A673 (cell line): Measurements from ENCODE around the gene CLDN7. TPM values are rescaled to one million over a fixed set of nuclear protein-coding genes. Genes with fewer than 3 reads are reported as not detected.

Experiments
- Bru-seq: library from RNA; stranded (reverse); fragments of 400-500 nt; gene quantifications from one replicate; lab custom pipeline; 2021; lab: Mats Ljungman, UMichigan
- BruChase-seq, 2 experiments: library from RNA; stranded (reverse); fragments of 400-500 nt; gene quantifications; one replicate each; lab custom pipeline; 2021; lab: Mats Ljungman, UMichigan
- BruUV-seq: library from RNA; stranded (reverse); fragments of 400-500 nt; replicated peaks from 2 replicates; lab custom pipeline; 2021; lab: Mats Ljungman, UMichigan
- CTCF ChIA-PET: fragments of 300-600 bp; sonication (Branson Sonifier 250); formaldehyde crosslinking; loops from one replicate; lab custom pipeline; 2022; ENCODE audit warnings: antibody characterized with exemption; lab: Charles Lee
- POLR2A ChIA-PET: fragments of 300-600 bp; sonication (Branson Sonifier 250); formaldehyde crosslinking; loops from one replicate; lab custom pipeline; 2022; ENCODE audit warnings: antibody characterized with exemption; ENCODE audit not compliant: low non-redundant PET; lab: Charles Lee
- DNase-seq: peaks from one replicate; pipeline ENCODE4 v3.0.0-alpha.2; 2015; ENCODE audit warnings: low spot score
- H3K27ac ChIP-seq: fragments of 200-600 bp; sonication (generic); 2 replicates; pipeline ENCODE4 v1.5.1; 2016; ENCODE audit warnings: mixed run types, low read depth, mild to moderate bottlenecking, mixed read lengths, antibody characterized with exemption, low read length; ENCODE audit not compliant: poor library complexity, severe bottlenecking
- H3K27me3 ChIP-seq: fragments of 200-600 bp; sonication (generic); replicated peaks from 2 replicates; pipeline ENCODE4 v1.6.1; 2017; ENCODE audit warnings: mixed run types, low read depth, mild to moderate bottlenecking, mixed read lengths, antibody characterized with exemption, low read length; ENCODE audit not compliant: insufficient read depth, poor library complexity
- H3K36me3 ChIP-seq: fragments of 200-600 bp; sonication (generic); 2 replicates; pipeline ENCODE4 v1.6.1; 2016; ENCODE audit warnings: mixed run types, mild to moderate bottlenecking, mixed read lengths, antibody characterized with exemption, low read length; ENCODE audit not compliant: insufficient read depth, poor library complexity, severe bottlenecking
- H3K4me1 ChIP-seq: fragments of 200-600 bp; sonication (generic); 2 replicates; pipeline ENCODE4 v1.6.1; 2017; ENCODE audit warnings: mixed run types, mild to moderate bottlenecking, mixed read lengths, antibody characterized with exemption, low read length; ENCODE audit not compliant: insufficient read depth, poor library complexity, severe bottlenecking
- H3K4me3 ChIP-seq: fragments of 200-600 bp; sonication (generic); 2 replicates; pipeline ENCODE4 v1.5.1; 2016; ENCODE audit warnings: low read depth, mixed run types, mild to moderate bottlenecking, mixed read lengths, low read length; ENCODE audit not compliant: poor library complexity, severe bottlenecking
- H3K9me3 ChIP-seq: fragments of 200-600 bp; sonication (generic); 2 replicates; pipeline ENCODE4 v1.6.1; 2016; ENCODE audit warnings: mixed run types, low read depth, mild to moderate bottlenecking, mixed read lengths, antibody characterized with exemption, low read length; ENCODE audit not compliant: poor library complexity, severe bottlenecking
- CTCF ChIP-seq: fragments of 300-800, 200-600 bp; sonication (generic); conservative IDR thresholded peaks from 2 replicates; pipeline ENCODE4 v1.5.1; 2017; ENCODE audit warnings: low read depth, mild to moderate bottlenecking, antibody characterized with exemption, low read length, moderate library complexity, mixed read lengths
- EZH2 ChIP-seq: fragments of 200-600 bp; sonication (generic); IDR thresholded peaks from 2 replicates; pipeline ENCODE4 v1.6.1; 2017; ENCODE audit warnings: borderline replicate concordance, low read depth, mild to moderate bottlenecking, mixed read lengths, antibody characterized with exemption, low read length; ENCODE audit not compliant: poor library complexity, severe bottlenecking
- intact Hi-C: fragments of 100-400 bp; cut with micrococcal nuclease; formaldehyde crosslinking; loops from one replicate; pipeline ENCODE4 v1.10.0; 2022; ENCODE audit not compliant: unreplicated experiment
- long read RNA-seq: library from polyadenylated mRNA; stranded (forward); transcript quantifications from one replicate; pipeline ENCODE4 v2.0.0, GENCODE V29; 2022
- total RNA-seq: library from RNA; stranded (reverse); gene quantifications from 2 replicates; pipeline ENCODE4 v1.2.3, GENCODE V29; 2021

CLDN7 gene
- total RNA-seq, result 0.55 TPM in 1 of 2 replicates, not detected in the other
- percentile 18 among the genes with signal in this experiment for Bru-seq, nascent RNA
- percentile 13 among the genes with signal in this experiment for BruChase-seq, experiment 1, labeled RNA remaining after a 2-hour chase
- BruChase-seq, experiment 2, labeled RNA remaining after a 6-hour chase, result not detected
- long read RNA-seq, result 0 reads

GRCh38 chr17:7262192-7262934 lies at the start of gene CLDN7:
Gene CLDN7 (minus strand): TSS chr17:7262478. CDS start chr17:7262043, 435 bp downstream.
- Histone ChIP-seq H3K4me1 (peaks cover 16% of the 10 kb centered on the region), H3K9me3 (no peaks in the 10 kb centered on the region), H3K27me3 (no peaks in the 10 kb centered on the region), H3K27ac (no peak within 1 kb of the TSS), H3K4me3 (peak within 1 kb of the TSS; percentile 17), H3K36me3 (peaks cover 9% of the 10 kb centered on the region)
- intact Hi-C loops, result no loop called here
- DNase-seq, result no peak
- TF ChIP-seq CTCF, result no peak
- no peak for TF ChIP-seq EZH2
- no TSS peak for BruUV-seq
- POLR2A ChIA-PET, result no interaction called here
- CTCF ChIA-PET, result no interaction called here

DNA sequence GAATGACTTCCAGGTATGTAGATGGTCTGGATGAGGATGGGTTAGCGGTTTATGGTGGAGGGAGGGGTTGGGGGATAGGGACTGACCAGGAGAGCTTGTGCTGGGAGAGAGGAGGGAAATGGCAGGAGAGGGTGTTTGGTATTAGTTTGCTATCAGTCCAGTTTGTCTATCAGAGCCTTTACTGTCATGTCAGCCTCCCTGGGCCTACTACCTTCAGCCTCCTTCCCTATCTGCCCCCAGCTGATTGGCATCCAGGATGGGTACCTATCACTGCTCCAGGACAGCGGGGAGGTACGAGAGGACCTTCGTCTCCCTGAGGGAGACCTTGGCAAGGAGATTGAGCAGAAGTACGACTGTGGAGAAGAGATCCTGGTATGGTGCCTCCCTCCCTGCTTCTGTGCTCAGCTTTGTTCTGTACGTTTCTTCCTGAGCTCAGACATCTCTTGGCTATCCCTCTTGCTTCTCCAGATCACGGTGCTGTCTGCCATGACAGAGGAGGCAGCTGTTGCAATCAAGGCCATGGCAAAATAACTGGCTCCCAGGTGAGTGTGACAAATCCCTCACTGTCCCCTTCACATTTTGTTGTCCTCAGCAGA lies 48.9 kb upstream of the CLDN7 start:
- Histone ChIP-seq H3K36me3 (peaks cover 53% of the 10 kb centered on the region), H3K4me1 (peaks cover 28% of the 10 kb centered on the region), H3K9me3 (no peaks in the 10 kb centered on the region), H3K27me3 (no peaks in the 10 kb centered on the region), H3K27ac (no peak overlapping the region), H3K4me3 (no peak overlapping the region)
- TSS peak; percentile 52 for BruUV-seq
- TF ChIP-seq EZH2, result no peak
- TF ChIP-seq CTCF, result no peak
- CTCF ChIA-PET, result no interaction called here
- intact Hi-C loops, result no loop called here
- POLR2A ChIA-PET, result no interaction called here
- DNase-seq, result no peak

- no peaks in the 10 kb centered on the region for H3K27me3 ChIP-seq
- POLR2A ChIA-PET, result no interaction called here
- CTCF ChIA-PET, result interaction anchor here (0.6 kb wide), 1 partner anchor 67 kb away, joined by 5 read pairs; the partner anchor contains the start of gene GABARAP
- intact Hi-C loops, result loop anchor here (5.0 kb wide), 1 partner anchor 57 kb away; the partner anchor contains the start of genes CTDNEP1 and ELP5
- H3K36me3 ChIP-seq, result peaks cover 47% of the 10 kb centered on the region
- no peaks in the 10 kb centered on the region for H3K9me3 ChIP-seq
- H3K27ac ChIP-seq, result peak overlapping the region; percentile 32
- DNase-seq, result no peak
- no TSS peak for BruUV-seq
- peaks cover 24% of the 10 kb centered on the region for H3K4me1 ChIP-seq
- H3K4me3 ChIP-seq, result peak overlapping the region; percentile 94
- TF ChIP-seq CTCF (no peak), EZH2 (no peak)
Observed at GRCh38 chr17:7309628-7310027, 47.4 kb upstream of the CLDN7 start.
